NCI-H2107 treated with DMSO at 0.1 percent for 48 hours (cell line): Measurements from ENCODE around the gene RUNX1.
A peak's percentile ranks its signal among the peaks of the same experiment; 100 is the strongest.

Experiments used
- DNase-seq: peaks from one replicate; lab custom pipeline; 2025; ENCODE audit not compliant: unreplicated experiment; lab: John Stamatoyannopoulos, UW

Gene RUNX1

DNA sequence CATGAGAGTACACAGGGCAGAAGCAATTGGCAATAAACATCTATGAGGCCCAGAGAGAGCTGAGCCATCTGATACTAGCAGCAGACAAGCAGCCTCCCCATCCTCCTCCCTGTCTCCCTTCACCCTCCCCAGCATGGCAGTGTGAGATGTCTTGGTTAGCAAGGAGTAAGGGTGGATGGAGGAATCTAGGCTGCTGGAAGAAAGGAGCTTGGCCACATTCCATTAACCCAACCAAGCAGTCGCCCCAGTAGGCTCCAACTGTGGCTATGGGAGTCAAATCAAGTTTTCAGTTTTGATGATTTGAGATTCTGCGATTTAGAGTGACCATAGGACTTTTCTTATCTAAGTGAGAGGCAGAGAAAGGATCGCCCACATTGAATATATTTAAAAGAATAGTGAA, 12.9 kb upstream of the RUNX1 start:
- DNase-seq = no peak

DNA sequence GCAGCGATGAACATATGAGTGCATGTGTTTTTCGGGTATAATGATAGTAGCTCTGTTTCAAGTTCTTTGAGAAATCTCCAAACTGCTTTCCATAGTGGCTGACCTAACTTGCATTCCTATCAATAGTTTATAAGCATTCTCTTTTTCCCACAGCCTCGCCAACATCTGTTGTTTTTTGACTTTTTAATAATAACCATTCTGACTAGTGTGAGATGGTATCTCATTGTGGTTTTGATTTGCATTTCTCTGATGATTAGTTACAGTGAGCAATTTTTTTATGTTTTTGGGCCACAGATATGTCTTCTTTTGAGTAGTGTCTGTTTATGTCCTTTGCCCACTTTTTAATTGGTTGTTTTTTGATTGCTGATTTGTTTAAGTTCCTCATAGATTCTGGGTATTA, 10.6 kb upstream of the RUNX1 start:
- no peak for DNase-seq

GRCh38 chr21:35058058-35058457, 9.0 kb upstream of the RUNX1 start:
- DNase-seq = no peak

DNA sequence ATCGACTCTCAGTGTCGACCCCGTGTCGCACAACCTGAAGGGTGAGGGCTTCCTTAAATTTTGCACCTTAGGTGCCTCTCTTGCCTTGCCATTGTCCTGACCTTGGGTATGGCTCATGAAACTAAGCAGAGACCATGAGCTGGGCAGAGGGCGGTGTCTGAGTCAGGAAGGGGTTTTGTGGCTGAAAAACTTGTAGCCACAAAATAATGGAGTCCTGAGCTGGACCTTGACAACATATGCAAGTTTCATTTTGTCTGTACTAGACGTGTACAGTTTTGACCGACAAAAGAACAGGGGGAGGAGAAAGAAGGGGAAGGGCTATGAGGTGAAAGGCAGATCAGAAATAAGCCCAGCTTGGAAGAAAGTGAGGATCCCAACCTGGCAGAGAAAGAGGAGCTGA, 8.3 kb upstream of the RUNX1 start:
- no peak for DNase-seq

DNA sequence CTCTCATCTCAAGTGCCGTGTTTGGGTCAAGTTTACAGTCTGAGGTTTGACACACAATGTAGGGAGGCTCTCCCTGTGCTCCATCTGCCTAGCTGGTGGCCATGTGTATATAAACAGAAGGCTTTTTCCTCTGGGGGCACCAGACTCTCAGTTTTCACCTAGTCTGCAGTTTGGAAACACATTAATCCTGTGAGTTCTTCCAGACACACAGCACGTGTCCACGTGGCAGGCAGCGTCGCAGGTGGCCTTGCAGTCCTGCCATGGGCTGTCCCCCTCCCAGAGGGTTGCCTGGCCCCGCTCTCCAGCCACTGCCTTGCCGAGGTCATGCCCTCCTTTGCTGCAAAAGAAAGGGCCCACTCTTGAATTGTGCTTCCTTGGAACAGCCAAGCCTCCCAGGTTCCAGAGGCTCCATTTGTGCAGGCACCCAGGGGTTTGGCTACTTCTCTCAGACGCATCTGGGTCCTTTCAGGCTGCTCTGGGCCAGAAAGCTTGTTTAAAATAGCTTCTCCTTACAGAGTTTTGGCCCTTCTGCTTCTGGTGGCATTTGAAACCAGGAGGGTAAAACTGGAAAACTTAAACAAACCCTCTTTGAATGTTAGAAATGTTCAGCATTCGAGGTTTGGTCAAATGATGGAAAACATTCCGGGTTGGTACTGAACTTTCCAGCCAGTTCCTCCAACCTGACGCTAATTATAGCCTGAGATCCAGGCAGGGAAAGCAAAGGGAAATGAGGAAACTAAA, 4.4 kb upstream of the RUNX1 start:
- DNase-seq = peak; percentile 57

- DNase-seq = no peak
Measured at GRCh38 chr21:35052801-35053200, 3.7 kb upstream of the RUNX1 start.

DNA sequence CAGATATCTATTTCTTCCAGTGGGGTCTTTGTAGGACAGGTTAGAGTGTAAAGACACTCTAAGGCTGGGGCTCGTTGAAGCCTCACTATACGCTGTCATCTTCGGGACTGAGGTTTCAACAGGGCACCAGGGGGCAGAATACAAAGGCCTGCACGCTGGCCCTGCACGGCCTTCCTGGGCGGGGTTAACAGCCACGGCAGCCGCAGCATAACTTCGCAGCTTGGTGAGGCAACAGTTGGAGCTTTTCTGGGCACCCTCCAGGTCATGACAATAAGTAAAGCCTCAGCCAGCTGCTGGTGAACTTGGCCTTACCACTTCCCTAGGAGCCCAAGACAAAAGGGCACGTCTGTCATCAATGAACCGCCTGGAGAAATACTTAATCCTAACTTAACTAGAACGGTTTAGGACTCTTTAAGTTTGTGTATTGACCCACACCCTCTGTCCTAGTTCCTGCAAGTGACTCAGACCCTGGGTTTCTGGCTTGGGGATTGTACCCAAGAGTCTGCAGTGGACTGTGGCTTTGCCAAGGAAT, 2.3 kb upstream of the RUNX1 start:
- DNase-seq = peak; percentile 78

GRCh38 chr21:35050348-35051286, 1.5 kb upstream of the RUNX1 start:
- DNase-seq = peak; percentile 49

- peak; percentile 80 for DNase-seq
Measured at GRCh38 chr21:35048183-35048601, 910 bp downstream of the RUNX1 start.

DNA sequence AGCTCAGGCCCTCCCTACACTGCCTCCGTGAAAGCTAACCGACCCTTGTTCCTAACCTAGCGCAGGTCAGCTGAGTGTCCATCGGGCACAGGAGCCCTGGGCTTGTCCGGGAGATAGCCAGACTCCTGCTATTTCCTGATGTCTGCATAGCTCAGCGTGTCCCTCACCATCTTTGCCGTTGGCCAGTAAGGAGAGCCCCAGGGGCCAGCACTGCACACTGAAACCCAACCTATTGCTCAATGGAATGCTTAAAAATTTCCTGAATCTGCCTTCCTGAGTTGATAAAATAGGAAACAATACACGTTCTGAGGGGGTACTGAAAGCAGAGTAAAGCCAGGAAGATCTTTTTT, 2.2 kb downstream of the RUNX1 start:
- no peak for DNase-seq

- no peak for DNase-seq
Measured at GRCh38 chr21:35046263-35046624, 2.9 kb downstream of the RUNX1 start.

DNA sequence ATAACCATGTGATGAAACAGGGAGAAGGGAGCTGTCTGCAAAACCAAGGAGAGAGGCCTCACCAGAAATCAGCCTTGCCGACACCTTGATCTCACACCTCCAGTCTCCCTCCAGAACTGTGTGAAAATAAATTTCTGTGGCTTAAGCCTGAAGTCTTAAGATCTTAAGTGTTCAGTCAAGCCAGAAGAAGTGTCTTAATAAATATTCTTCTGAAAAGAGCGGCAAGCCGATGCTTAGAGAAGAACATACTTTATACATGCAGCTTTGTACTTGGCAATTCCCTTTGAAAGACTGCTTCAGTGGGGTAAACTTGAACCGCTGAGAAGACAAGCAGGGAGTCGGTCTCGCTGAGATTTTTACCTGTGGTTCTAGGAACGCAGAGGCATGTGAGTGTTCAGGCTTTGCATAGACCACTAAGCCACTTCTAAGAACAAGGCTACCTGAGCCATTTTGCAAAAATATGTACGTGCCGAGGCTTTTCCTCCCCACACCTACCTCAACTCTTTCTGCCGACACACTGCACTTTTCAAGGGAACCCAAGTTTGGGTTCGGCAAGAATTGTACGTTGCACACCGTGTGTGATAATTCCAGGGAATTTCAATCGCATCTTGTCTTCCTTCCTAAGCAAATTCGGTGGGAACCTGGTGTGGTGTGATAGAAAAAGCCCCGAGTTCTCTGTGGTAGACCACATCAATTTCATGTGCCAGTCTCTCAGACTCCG, 3.4 kb downstream of the RUNX1 start:
- no peak for DNase-seq

DNA sequence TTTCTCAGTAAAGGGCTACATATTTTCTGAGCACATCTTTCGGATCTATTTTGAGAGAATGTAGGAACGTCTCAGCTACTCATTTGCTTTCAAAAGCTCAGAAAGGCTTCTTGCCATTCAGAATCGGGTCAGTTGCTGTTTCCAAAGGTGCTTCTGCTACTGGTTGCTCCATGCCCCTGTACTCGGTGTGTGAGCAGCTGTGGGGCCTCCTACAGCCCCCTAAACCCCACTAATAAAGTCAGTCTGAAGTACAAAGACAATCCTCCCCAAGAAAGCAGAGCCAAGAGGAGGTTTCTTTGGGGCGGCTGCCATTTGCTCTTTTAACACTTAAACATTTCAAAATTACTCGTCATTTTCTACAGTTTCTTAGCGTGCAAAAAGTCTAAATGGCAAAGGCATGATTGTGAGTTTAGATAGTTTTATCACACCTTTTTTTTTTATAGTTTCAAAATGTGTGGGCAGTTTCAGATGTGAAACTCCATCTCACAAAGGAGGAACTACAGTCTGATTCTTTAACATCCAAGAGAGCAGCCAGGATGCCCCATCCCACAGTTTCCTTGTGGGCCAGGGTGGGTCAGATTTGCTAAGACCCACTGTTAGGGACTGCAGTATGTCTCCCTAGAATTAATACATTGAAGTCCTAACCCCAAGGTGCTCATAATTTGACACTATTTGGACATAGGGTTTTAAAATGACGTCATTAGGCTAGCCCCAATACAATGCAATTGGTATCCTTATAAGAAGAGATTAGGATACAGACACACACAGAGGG, 4.1 kb downstream of the RUNX1 start:
- DNase-seq = no peak

DNA sequence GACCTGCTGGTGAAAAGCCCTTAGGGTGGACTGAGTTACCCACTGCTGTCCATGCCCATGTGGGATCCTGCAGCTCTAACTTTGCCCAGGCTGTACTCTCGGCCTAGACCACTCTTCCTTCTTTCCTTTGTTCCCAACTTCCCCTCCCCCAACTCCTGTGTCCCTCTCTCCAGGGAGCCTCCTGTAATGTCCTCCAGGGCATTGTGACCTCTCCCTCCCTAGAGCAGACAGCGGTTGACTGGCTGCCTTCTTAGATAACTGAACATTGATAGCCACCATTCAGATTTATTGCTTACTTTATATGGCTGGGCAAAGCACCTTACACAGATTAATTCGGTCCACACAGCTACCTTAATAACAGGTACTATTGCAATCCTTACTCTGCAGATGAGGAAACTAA, 5.0 kb downstream of the RUNX1 start:
- no peak for DNase-seq

DNA sequence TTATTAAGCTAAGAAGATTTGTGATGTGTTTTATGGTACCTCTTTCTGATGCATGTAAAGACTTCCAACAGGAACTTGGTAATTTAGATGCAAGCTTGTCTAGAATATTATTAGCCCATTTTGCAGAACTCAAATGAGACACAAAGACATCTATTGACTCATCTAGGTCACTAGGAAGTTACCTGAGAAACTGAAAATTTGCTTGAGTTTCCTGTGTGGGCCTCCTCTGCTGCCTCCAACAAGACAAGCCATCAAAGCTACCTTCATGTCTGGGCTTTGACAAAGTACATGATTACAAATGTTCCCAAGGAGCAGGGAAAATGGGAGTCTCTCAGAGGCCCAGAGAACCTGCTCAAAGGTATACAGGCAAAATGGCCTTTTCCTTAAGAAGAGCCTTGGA, 5.6 kb downstream of the RUNX1 start:
- no peak for DNase-seq

GRCh38 chr21:35042836-35043235, 6.3 kb downstream of the RUNX1 start:
- DNase-seq = no peak

DNA sequence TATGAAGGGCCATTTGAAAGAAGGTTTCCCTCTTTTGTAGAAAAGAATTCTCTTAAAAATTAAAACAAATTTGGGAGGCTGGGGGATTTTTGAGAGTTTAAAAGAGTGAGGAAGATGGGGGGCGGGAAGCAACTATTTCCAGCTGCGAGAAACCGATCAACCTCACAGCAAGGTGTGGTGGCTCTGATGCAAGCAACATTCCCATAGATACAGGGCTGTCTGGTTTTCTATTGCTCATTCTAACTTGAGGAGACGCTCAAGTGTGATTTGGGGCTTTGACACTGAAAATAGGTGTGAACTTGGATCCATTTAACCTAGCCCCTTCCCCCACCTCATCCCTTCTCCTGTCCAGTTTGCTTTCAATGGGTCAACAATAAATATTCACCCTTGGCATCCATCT, 7.2 kb downstream of the RUNX1 start:
- DNase-seq = no peak

DNA sequence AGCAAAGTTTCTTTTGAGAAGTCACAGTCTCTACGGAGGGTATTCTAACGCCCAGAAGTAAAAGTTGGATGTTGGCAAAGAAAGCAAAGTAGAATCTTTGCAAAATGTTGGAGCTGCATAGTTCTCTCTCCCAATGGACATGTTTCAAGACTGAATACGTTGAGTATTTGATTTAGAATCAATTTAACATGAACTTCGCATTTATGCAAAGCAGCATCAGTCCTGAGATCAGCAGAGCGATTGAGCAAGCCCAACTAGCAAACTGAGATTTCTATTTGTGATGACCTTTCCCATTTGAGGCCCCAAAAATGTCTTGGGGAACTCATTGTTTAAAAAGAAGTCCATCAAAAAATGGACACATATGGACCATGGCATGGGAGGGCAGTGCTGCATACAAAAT, 8.0 kb downstream of the RUNX1 start:
- no peak for DNase-seq

GRCh38 chr21:35039595-35040289, 9.4 kb downstream of the RUNX1 start:
- no peak for DNase-seq

GRCh38 chr21:35038772-35039319, 10.3 kb downstream of the RUNX1 start:
- no peak for DNase-seq
